Left ventricle myocardium inferior (tissue), 1 donor: ENCODE results near the gene SEC61A2. TPM values are rescaled to one million over a fixed set of nuclear protein-coding genes. Genes with fewer than 3 reads are reported as not detected.

Experiments
- DNase-seq: peaks from one replicate; pipeline ENCODE4 v3.0.0-alpha.2; 2020
- H3K27ac ChIP-seq: fragments of 200-600 bp; replicated peaks from 2 replicates; pipeline ENCODE4 v1.8.0; 2021
- H3K27me3 ChIP-seq: fragments of 200-600 bp; 2 replicates; pipeline ENCODE4 v1.8.0; 2021; ENCODE audit warnings: low read depth
- H3K36me3 ChIP-seq: fragments of 200-600 bp; 2 replicates; pipeline ENCODE4 v1.8.0; 2021
- H3K4me1 ChIP-seq: fragments of 200-600 bp; 2 replicates; pipeline ENCODE4 v1.8.0; 2021
- H3K4me3 ChIP-seq: fragments of 200-600 bp; 2 replicates; pipeline ENCODE4 v1.8.0; 2021; ENCODE audit warnings: mild to moderate bottlenecking, moderate library complexity
- H3K9me3 ChIP-seq: fragments of 200-600 bp; replicated peaks from 2 replicates; pipeline ENCODE4 v1.8.0; 2021
- intact Hi-C: fragments of 100-400 bp; cut with micrococcal nuclease; formaldehyde crosslinking; loops from one replicate; pipeline ENCODE4 v1.11.0; 2022
- total RNA-seq: library from RNA; stranded (reverse); fragmentation: NEBNext Ultra II Directional; extraction: Animal tissue kit (Norgen Biotek cat#: 25700); gene quantifications from one replicate; pipeline ENCODE4 v1.2.1, GENCODE V29; 2021
- TF ChIP-seq, protein P1 (sequence below): fragments of 200-600 bp; IDR thresholded peaks from 2 replicates; pipeline ENCODE4 v1.8.0; 2021; ENCODE audit warnings: antibody characterized with exemption, mild to moderate bottlenecking, borderline replicate concordance
- donor health status: DM: no; HTN: yes; CAD: no; lungs with severe emphysema.

Gene SEC61A2
- total RNA-seq, 1 donor from 2014 or later = 11.9 TPM

DNA sequence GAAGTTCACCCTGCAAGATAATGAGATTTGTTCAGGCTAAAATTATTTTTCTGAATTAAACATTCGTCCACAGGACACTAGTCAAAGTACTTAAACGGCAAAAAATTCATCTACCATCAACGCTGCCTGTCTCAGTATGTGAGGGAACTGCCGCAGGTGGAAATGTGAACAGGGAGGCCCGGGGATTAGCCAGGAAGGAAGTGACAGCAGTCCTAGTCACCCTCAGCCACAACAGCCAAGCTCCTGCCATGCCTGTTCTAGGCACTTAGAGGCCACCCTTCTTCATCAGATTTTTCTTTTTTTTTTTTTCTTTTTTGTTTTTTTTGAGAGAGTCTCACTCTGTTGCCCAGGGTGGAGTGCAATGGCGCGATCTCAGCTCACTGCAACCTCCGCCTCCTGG is 56.8 kb downstream of the SEC61A2 start:
- H3K27me3 ChIP-seq = no peaks in the 10 kb centered on the region
- intact Hi-C loops = no loop called here
- H3K4me3 ChIP-seq = no peak overlapping the region
- no peaks in the 10 kb centered on the region for H3K9me3 ChIP-seq
- TF ChIP-seq, protein P1, sequence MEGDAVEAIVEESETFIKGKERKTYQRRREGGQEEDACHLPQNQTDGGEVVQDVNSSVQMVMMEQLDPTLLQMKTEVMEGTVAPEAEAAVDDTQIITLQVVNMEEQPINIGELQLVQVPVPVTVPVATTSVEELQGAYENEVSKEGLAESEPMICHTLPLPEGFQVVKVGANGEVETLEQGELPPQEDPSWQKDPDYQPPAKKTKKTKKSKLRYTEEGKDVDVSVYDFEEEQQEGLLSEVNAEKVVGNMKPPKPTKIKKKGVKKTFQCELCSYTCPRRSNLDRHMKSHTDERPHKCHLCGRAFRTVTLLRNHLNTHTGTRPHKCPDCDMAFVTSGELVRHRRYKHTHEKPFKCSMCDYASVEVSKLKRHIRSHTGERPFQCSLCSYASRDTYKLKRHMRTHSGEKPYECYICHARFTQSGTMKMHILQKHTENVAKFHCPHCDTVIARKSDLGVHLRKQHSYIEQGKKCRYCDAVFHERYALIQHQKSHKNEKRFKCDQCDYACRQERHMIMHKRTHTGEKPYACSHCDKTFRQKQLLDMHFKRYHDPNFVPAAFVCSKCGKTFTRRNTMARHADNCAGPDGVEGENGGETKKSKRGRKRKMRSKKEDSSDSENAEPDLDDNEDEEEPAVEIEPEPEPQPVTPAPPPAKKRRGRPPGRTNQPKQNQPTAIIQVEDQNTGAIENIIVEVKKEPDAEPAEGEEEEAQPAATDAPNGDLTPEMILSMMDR = no peak
- H3K4me1 ChIP-seq = no peaks in the 10 kb centered on the region
- DNase-seq = no peak
- H3K27ac ChIP-seq = no peak overlapping the region
- H3K36me3 ChIP-seq = peaks cover 45% of the 10 kb centered on the region

DNA sequence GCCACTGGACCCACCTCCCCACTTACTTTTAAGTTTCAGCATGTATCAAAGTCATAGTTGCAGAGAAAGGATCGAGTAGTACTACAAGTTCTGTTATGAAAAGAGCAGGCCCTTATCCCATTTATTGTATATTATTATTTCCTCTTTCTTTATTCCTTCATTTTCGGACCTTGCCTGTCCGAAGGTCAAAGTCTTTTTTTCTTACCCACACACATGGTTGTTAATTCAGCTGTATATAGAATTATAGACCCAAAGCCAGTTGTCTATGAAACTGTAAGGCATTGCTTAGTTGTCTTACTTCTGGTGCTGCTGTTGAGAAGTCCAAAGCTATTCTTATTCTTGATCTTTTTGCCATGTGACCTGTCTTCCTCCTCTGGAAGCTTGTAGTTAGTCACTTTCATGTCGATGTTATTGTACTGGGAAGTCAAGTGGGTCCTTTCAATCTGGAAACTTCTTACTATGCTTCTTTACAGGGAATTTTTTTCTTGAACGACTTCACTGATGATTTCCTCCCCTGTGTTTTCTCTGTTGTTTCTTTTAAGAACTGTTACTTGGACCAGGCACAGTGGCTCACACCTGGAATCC is 57.9 kb downstream of the SEC61A2 start:
- Histone ChIP-seq H3K27ac (no peak overlapping the region), H3K4me3 (no peak overlapping the region), H3K36me3 (peaks cover 44% of the 10 kb centered on the region), H3K9me3 (no peaks in the 10 kb centered on the region), H3K4me1 (no peaks in the 10 kb centered on the region), H3K27me3 (no peaks in the 10 kb centered on the region)
- TF ChIP-seq, protein P1 = no peak
- DNase-seq = no peak
- intact Hi-C loops = no loop called here

DNA sequence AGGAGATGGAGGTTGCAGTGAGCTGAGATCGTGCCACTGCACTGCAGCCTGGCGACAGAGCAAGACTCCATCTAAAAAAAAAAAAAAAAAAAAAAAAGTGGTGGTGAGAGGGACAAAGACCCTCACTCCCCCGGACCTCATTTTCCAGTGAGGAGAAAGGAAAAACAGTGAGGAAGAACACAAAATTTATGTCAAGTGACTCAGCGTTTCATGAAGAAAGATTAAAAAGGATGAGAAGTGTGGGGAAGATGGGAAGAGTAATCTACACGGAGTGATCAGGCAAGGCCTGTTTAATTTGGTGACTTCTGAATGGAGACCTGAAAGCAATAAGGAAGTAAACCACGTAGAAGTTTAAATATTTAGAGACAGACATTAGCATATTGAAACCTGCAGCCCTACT is 59.2 kb downstream of the SEC61A2 start:
- H3K27ac ChIP-seq = no peak overlapping the region
- peaks cover 34% of the 10 kb centered on the region for H3K36me3 ChIP-seq
- TF ChIP-seq, protein P1 = no peak
- intact Hi-C loops = no loop called here
- H3K4me1 ChIP-seq = peaks cover 6% of the 10 kb centered on the region
- H3K4me3 ChIP-seq = no peak overlapping the region
- DNase-seq = no peak
- H3K9me3 ChIP-seq = no peaks in the 10 kb centered on the region
- H3K27me3 ChIP-seq = no peaks in the 10 kb centered on the region

DNA sequence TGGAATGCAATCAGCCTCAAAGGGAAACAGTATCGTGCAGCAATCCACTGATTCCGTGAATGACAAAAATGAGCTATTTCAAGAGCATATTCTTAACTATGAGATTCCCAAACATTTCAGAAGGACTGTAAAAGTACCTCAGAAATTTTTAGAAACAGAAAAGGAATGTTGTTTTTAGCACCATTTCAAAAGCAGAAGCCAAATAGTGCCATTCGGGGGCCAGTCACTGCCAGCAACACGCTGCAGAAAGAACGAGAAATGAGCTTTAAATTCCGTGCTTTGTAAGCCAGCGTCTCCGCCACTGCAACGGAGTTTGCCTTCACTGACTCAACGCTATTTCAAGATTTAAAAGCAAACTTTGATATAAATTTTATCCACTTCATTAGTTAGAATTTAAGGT is 59.9 kb downstream of the SEC61A2 start:
- Histone ChIP-seq H3K27ac (no peak overlapping the region), H3K9me3 (no peaks in the 10 kb centered on the region), H3K4me3 (no peak overlapping the region), H3K4me1 (peaks cover 14% of the 10 kb centered on the region), H3K27me3 (no peaks in the 10 kb centered on the region), H3K36me3 (peaks cover 27% of the 10 kb centered on the region)
- intact Hi-C loops = no loop called here
- TF ChIP-seq, protein P1 = no peak
- DNase-seq = no peak

DNA sequence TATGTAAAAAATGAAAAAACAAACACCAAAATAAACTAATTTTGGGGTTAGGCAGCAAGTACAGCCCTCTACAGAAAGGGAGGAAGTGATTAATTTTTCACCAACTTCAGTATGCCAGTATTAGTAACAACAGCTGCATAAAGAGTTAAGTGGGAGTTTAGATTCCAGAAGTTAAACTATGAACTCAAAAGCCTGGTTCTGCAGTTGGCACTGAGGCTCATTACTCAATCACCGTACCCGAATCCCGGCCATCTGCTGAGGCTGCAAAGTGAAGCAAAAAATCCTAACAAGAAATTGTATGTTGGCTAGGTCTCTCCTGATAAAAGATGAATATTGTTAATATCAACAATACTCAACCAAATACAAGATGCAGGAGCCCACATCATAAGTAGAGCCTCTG is 62.2 kb downstream of the SEC61A2 start:
- Histone ChIP-seq H3K36me3 (peaks cover 5% of the 10 kb centered on the region), H3K9me3 (no peaks in the 10 kb centered on the region), H3K4me3 (no peak overlapping the region), H3K4me1 (peaks cover 30% of the 10 kb centered on the region), H3K27me3 (no peaks in the 10 kb centered on the region), H3K27ac (no peak overlapping the region)
- DNase-seq = no peak
- TF ChIP-seq, protein P1 = no peak
- intact Hi-C loops = no loop called here

DNA sequence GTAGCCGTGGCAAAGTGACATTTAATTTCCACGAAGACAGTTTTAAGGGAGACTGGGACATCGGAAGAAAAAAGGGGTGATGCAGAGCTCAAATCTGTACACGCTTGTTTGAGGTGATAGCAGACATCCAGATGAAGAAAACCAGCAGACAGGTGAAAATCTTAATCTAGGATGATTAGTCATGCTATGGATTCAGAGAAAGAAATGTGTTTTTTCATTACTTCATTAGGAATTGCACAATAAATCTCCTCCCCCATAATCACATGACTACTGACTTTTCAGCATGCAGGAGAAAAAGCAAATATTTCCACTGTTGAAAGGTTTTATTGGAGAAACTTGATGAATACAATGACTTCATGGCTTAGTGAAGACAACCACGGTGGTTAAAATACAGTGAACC is 63.7 kb downstream of the SEC61A2 start:
- Histone ChIP-seq H3K36me3 (no peaks in the 10 kb centered on the region), H3K27ac (no peak overlapping the region), H3K4me3 (no peak overlapping the region), H3K27me3 (no peaks in the 10 kb centered on the region), H3K9me3 (no peaks in the 10 kb centered on the region), H3K4me1 (peaks cover 45% of the 10 kb centered on the region)
- TF ChIP-seq, protein P1 = no peak
- intact Hi-C loops = no loop called here
- no peak for DNase-seq
